Esophagus squamous epithelium (tissue), 4 donors: ENCODE measurements around the gene ELAPOR2.

Source experiments
- CTCF ChIP-seq, 6 experiments: fragments of 450-650 bp in 4 of 6; fragments of 200-600 bp in 2 of 6; sonication (generic) in 2 of 6; IDR thresholded peaks; one replicate each; pipeline ENCODE4 v1.5.1; 2016 to 2019; ENCODE audit warnings: antibody characterized with exemption in 6 of 6, mild to moderate bottlenecking in 4 of 6, moderate library complexity in 4 of 6
- POLR2A ChIP-seq, 4 donors: fragments of 450-650 bp; IDR thresholded peaks; one replicate each; pipeline ENCODE4 v1.6.1; 2017; ENCODE audit warnings: antibody characterized with exemption in 4 of 4, mild to moderate bottlenecking in 4 of 4, moderate library complexity in 3 of 4

- TF ChIP-seq CTCF (IDR thresholded peaks at IDR 0.05) (no peak), POLR2A (IDR thresholded peaks at IDR 0.05) (no peak)
These were observed 8.3 kb upstream of the ELAPOR2 start for GRCh38 chr7:87067788-87068187.
